ENCODE measurements around the gene TMEM126B. TPM values are rescaled to one million over a fixed set of nuclear protein-coding genes. Genes with fewer than 3 reads are reported as not detected.
"Not testable (repeated sequence)": the region's sequence is repeated elsewhere in the genome, so short reads cannot be mapped to it uniquely, and the experiment has no call there.

The TMEM126B gene
- total and polyA plus RNA-seq, 2 donors (not counting 1 experiment from before 2014, with no cell fraction given): 21.7 to 38.5 TPM

- H3K9ac ChIP-seq (ENCODE audit: low read length): no peak overlapping the region
- no peak overlapping the region for H3K4me2 ChIP-seq (replicated peaks; ENCODE audit: low read depth, low read length, poor library complexity, severe bottlenecking)
- ATAC-seq (ENCODE audit: low read depth) (no peak), DNase-seq (no peak)
- Mint-ChIP-seq H3K27ac (no peak overlapping the region), H3K9me3 (ENCODE audit: insufficient read depth) (no peaks in the 10 kb centered on the region), H3K4me3 (no peak overlapping the region), H3K4me1 (peaks cover 18% of the 10 kb centered on the region), H3K27me3 (no peaks in the 10 kb centered on the region)
- no peaks in the 10 kb centered on the region for H3K27me3 ChIP-seq (replicated peaks in 1 of 4; ENCODE audit: control extremely low read depth in 1 of 4, control insufficient read depth in 3 of 4, insufficient read depth in 4 of 4, low read length in 3 of 4)
- H3K27ac ChIP-seq (ENCODE audit: low read length in 2 of 2): no peak overlapping the region
- intact Hi-C loops (cut with micrococcal nuclease): loop anchor here (10.0 kb wide), 1 partner anchor 353 kb away; no protein-coding TSS in a partner anchor
- no CpG with 5 or more reads among the region's 1 CpG for WGBS (ENCODE audit: insufficient coverage)
- H3K79me2 ChIP-seq (ENCODE audit: control insufficient read depth, insufficient read depth, low read length): peaks cover 9% of the 10 kb centered on the region
- no peaks in the 10 kb centered on the region for H3K36me3 ChIP-seq (replicated peaks in 1 of 2; ENCODE audit: control extremely low read depth in 1 of 2, control insufficient read depth in 1 of 2, extremely low read depth in 1 of 2, insufficient read depth in 2 of 2, low read length in 1 of 2)
- ChIA-PET POLR2A (no interaction called here), CTCF (no interaction called here)
- H3K4me3 ChIP-seq (ENCODE audit: control extremely low read depth in 1 of 5, extremely low read depth in 1 of 5, insufficient read depth in 1 of 5, low read depth in 2 of 5, low read length in 4 of 5): no peak overlapping the region
- H2AFZ ChIP-seq (ENCODE audit: insufficient read depth, low read depth, low read length, poor library complexity, severe bottlenecking): no peak overlapping the region
- H3K9me3 ChIP-seq (ENCODE audit: control extremely low read depth in 1 of 3, control insufficient read depth in 2 of 3, insufficient read depth in 1 of 3, low read length in 2 of 3): peaks cover 0 to 6% (median 0%) of the 10 kb centered on the region in 3 donors
- H4K20me1 ChIP-seq (ENCODE audit: control insufficient read depth, insufficient read depth, low read length, poor library complexity, severe bottlenecking): peaks cover 12% of the 10 kb centered on the region
- TF ChIP-seq CTCF (IDR thresholded peaks at IDR 0.05): no peak
- TF ChIP-seq EZH2 (IDR thresholded peaks at IDR 0.05; ENCODE audit: borderline replicate concordance, insufficient read depth, low read depth, low read length, poor library complexity, severe bottlenecking): no peak
- peaks cover 4 to 5% of the 10 kb centered on the region in 2 donors for H3K4me1 ChIP-seq (ENCODE audit: control insufficient read depth in 2 of 2, insufficient read depth in 2 of 2, low read length in 2 of 2)
These were observed 39.8 kb downstream of the TMEM126B start for GRCh38 chr11:85668157-85668556.

- H3K4me1 ChIP-seq (ENCODE audit: control insufficient read depth in 2 of 2, insufficient read depth in 2 of 2, low read length in 2 of 2); H3K79me2 ChIP-seq (ENCODE audit: control insufficient read depth, insufficient read depth, low read length); H3K4me3 Mint-ChIP-seq; DNase-seq; H3K27ac ChIP-seq (ENCODE audit: low read length in 2 of 2); H4K20me1 ChIP-seq (ENCODE audit: control insufficient read depth, insufficient read depth, low read length, poor library complexity, severe bottlenecking); POLR2A ChIA-PET; H3K9me3 Mint-ChIP-seq (ENCODE audit: insufficient read depth); H3K4me1 Mint-ChIP-seq; H3K9ac ChIP-seq (ENCODE audit: low read length); intact Hi-C loops (cut with micrococcal nuclease); H3K4me2 ChIP-seq (replicated peaks; ENCODE audit: low read depth, low read length, poor library complexity, severe bottlenecking); CTCF ChIA-PET; H3K9me3 ChIP-seq (ENCODE audit: control extremely low read depth in 1 of 3, control insufficient read depth in 2 of 3, insufficient read depth in 1 of 3, low read length in 2 of 3); H3K4me3 ChIP-seq (ENCODE audit: control extremely low read depth in 1 of 5, extremely low read depth in 1 of 5, insufficient read depth in 1 of 5, low read depth in 2 of 5, low read length in 4 of 5); H3K27me3 ChIP-seq (replicated peaks in 1 of 4; ENCODE audit: control extremely low read depth in 1 of 4, control insufficient read depth in 3 of 4, insufficient read depth in 4 of 4, low read length in 3 of 4); H2AFZ ChIP-seq (ENCODE audit: insufficient read depth, low read depth, low read length, poor library complexity, severe bottlenecking); H3K27me3 Mint-ChIP-seq; ATAC-seq (ENCODE audit: low read depth); H3K36me3 ChIP-seq (replicated peaks in 1 of 2; ENCODE audit: control extremely low read depth in 1 of 2, control insufficient read depth in 1 of 2, extremely low read depth in 1 of 2, insufficient read depth in 2 of 2, low read length in 1 of 2); H3K27ac Mint-ChIP-seq: not testable (repeated sequence)
These were observed 42.7 kb downstream of the TMEM126B start for GRCh38 chr11:85670949-85671663.

Measured in B cell (primary cell).